Activated CD8-positive, alpha-beta T cell treated with anti-CD3 and anti-CD28 coated beads for 36 hours (primary cell): ENCODE data around the gene BCL11B. TPM values are rescaled to one million over a fixed set of nuclear protein-coding genes. Genes with fewer than 3 reads are reported as not detected.

Source experiments
- ATAC-seq: fragments of 200-7000 bp; cut with Tn5 transposase; one replicate; pipeline ENCODE4 v1.10.0; 2021; ENCODE audit warnings: mild to moderate bottlenecking, moderate library complexity
- CTCF ChIA-PET: fragments of 350-600 bp; sonication (Branson Sonifier 250); formaldehyde crosslinking; loops from one replicate; lab custom pipeline; 2021; ENCODE audit warnings: antibody characterized with exemption; lab: Charles Lee
- POLR2A ChIA-PET: fragments of 350-600 bp; sonication (Branson Sonifier 250); formaldehyde crosslinking; loops from one replicate; lab custom pipeline; 2021; ENCODE audit warnings: antibody characterized with exemption; lab: Charles Lee
- DNase-seq: peaks from one replicate; pipeline ENCODE4 v3.0.0-alpha.2; 2020
- H3K27ac Mint-ChIP-seq: one replicate; pipeline ENCODE4 v1.8.0; 2021; ENCODE audit warnings: mild to moderate bottlenecking, mixed read lengths
- H3K27me3 Mint-ChIP-seq: one replicate; pipeline ENCODE4 v1.8.0; 2021; ENCODE audit warnings: mixed read lengths
- H3K36me3 Mint-ChIP-seq: one replicate; pipeline ENCODE4 v1.8.0; 2021; ENCODE audit warnings: low read depth, mixed read lengths
- H3K4me1 Mint-ChIP-seq: one replicate; pipeline ENCODE4 v1.8.0; 2021; ENCODE audit warnings: low read depth, mixed read lengths
- H3K4me3 Mint-ChIP-seq: one replicate; pipeline ENCODE4 v1.8.0; 2021; ENCODE audit warnings: mild to moderate bottlenecking, moderate library complexity, mixed read lengths
- H3K9me3 Mint-ChIP-seq: one replicate; pipeline ENCODE4 v1.8.0; 2021; ENCODE audit warnings: mixed read lengths
- intact Hi-C: fragments of 100-400 bp; cut with micrococcal nuclease; formaldehyde crosslinking; loops from one replicate; pipeline ENCODE4 v1.10.0; 2022
- total RNA-seq, 2 experiments: library from RNA; stranded (reverse); gene quantifications; one replicate each; pipeline ENCODE4 v1.2.3, GENCODE V29; 2021
- TF ChIP-seq, protein P1 (sequence below): fragments of 200-600 bp; IDR thresholded peaks from one replicate; pipeline ENCODE4 v1.8.0; 2022; ENCODE audit warnings: antibody characterized with exemption, mild to moderate bottlenecking

The BCL11B gene
- total RNA-seq, 2 experiments from 2014 or later, result 48.5 to 53.0 TPM

DNA sequence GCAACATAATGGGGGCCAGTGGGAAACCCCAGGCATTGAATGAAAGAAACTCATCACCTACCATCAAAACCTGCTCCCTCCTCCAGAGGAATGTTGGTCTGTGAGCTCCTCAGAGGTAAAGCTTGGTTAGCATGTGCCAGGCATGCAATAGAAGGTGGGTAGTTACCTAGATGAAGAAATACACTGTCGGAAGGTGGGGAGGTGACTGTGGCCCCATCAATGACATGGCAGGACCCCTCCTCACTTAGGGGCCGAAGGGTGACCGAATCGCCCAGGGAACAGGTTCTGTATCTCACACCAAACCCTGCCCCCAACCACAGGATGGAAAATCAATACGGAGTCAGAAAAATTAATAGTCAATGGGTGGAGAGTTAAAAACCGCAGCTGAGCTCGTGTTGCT lies 135.6 kb downstream of the BCL11B start:
- Mint-ChIP-seq H3K4me1 (peaks cover 19% of the 10 kb centered on the region), H3K36me3 (no peaks in the 10 kb centered on the region), H3K4me3 (no peak overlapping the region), H3K27ac (no peak overlapping the region), H3K9me3 (no peaks in the 10 kb centered on the region), H3K27me3 (no peaks in the 10 kb centered on the region)
- TF ChIP-seq, protein P1, sequence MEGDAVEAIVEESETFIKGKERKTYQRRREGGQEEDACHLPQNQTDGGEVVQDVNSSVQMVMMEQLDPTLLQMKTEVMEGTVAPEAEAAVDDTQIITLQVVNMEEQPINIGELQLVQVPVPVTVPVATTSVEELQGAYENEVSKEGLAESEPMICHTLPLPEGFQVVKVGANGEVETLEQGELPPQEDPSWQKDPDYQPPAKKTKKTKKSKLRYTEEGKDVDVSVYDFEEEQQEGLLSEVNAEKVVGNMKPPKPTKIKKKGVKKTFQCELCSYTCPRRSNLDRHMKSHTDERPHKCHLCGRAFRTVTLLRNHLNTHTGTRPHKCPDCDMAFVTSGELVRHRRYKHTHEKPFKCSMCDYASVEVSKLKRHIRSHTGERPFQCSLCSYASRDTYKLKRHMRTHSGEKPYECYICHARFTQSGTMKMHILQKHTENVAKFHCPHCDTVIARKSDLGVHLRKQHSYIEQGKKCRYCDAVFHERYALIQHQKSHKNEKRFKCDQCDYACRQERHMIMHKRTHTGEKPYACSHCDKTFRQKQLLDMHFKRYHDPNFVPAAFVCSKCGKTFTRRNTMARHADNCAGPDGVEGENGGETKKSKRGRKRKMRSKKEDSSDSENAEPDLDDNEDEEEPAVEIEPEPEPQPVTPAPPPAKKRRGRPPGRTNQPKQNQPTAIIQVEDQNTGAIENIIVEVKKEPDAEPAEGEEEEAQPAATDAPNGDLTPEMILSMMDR, result no peak
- intact Hi-C loops, result no loop called here
- ChIA-PET CTCF (no interaction called here), POLR2A (interaction anchor here (0.7 kb wide), 1 partner anchor 8 kb away, joined by 3 read pairs; no protein-coding TSS in a partner anchor)
- DNase-seq (no peak), ATAC-seq (no peak)

- H3K36me3 Mint-ChIP-seq, result no peaks in the 10 kb centered on the region
- ATAC-seq, result no peak
- ChIA-PET POLR2A (interaction anchor here (0.7 kb wide), 1 partner anchor 8 kb away, joined by 3 read pairs; no protein-coding TSS in a partner anchor), CTCF (no interaction called here)
- DNase-seq, result no peak
- no peaks in the 10 kb centered on the region for H3K9me3 Mint-ChIP-seq
- H3K4me3 Mint-ChIP-seq, result no peak overlapping the region
- H3K4me1 Mint-ChIP-seq, result peaks cover 19% of the 10 kb centered on the region
- no peak overlapping the region for H3K27ac Mint-ChIP-seq
- intact Hi-C loops, result no loop called here
- TF ChIP-seq, protein P1, result no peak
- H3K27me3 Mint-ChIP-seq, result no peaks in the 10 kb centered on the region
Observed at GRCh38 chr14:99136047-99136400, 136.0 kb downstream of the BCL11B start.

GRCh38 chr14:99134516-99135046 lies 137.4 kb downstream of the BCL11B start:
- H3K36me3 Mint-ChIP-seq, result no peaks in the 10 kb centered on the region
- no peak overlapping the region for H3K27ac Mint-ChIP-seq
- no peak overlapping the region for H3K4me3 Mint-ChIP-seq
- no peaks in the 10 kb centered on the region for H3K9me3 Mint-ChIP-seq
- ChIA-PET POLR2A (interaction anchor here (0.6 kb wide), 1 partner anchor 21 kb away, joined by 3 read pairs; no protein-coding TSS in a partner anchor), CTCF (no interaction called here)
- TF ChIP-seq, protein P1, result no peak
- DNase-seq, result no peak
- intact Hi-C loops, result no loop called here
- peaks cover 20% of the 10 kb centered on the region for H3K4me1 Mint-ChIP-seq
- no peak for ATAC-seq
- no peaks in the 10 kb centered on the region for H3K27me3 Mint-ChIP-seq

DNA sequence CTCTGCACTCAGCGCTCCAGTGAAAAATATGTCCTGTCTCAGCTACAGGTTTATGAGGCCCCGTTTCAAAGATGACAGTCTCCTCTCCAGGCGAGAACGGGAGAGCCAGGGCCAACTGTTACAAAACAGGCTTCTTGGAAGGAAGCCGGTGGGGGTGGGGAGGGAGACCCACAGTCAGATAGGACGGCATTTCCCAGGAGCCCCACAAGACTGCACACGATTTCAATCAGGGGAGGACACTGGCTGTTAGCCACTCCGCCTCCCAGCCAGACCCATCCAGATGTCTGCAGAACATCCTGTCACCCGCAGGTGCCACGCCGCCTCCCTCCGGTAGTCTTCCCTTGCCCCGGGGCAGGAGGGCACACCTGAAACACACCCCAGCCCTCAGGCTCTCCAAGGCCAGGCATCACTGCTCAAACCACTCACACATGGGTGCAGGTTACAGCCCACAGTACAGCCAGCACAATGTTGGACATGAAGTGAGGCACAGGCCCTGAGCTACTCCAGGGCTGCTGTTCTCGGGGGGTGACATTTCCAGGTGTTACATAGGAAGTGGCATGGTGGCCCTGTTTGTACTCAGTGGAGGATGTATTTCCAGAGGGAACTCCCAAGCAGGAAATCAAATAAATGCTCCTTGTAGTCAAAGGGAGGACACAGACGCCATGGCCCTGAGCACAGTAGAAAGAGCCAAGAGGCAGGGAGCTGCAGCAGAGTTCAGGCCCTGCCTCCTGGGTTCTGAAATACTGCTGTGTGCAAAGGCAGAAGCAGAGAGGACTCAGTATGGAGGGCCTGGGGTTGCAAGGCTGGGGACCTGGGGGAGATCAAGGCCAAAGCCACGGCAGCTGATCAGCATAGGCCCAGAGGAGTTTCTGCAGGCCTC lies 138.1 kb downstream of the BCL11B start:
- Mint-ChIP-seq H3K27me3 (no peaks in the 10 kb centered on the region), H3K4me1 (peaks cover 25% of the 10 kb centered on the region), H3K36me3 (no peaks in the 10 kb centered on the region), H3K9me3 (no peaks in the 10 kb centered on the region), H3K4me3 (no peak overlapping the region), H3K27ac (no peak overlapping the region)
- intact Hi-C loops, result no loop called here
- ChIA-PET POLR2A (interaction anchor here (0.6 kb wide), 1 partner anchor 20 kb away, joined by 3 read pairs; no protein-coding TSS in a partner anchor), CTCF (no interaction called here)
- ATAC-seq, result no peak
- TF ChIP-seq, protein P1, result no peak
- no peak for DNase-seq
